Caki2 (cell line): ENCODE data around the gene POLR2F. TPM values are rescaled to one million over a fixed set of nuclear protein-coding genes. Genes with fewer than 3 reads are reported as not detected.

Experiments
- DNase-seq: peaks from one replicate; pipeline ENCODE4 v3.0.0-alpha.2; 2015; ENCODE audit warnings: low read depth
- in situ Hi-C: cut with HindIII; loops from 2 replicates; pipeline ENCODE4 v1.10.0; 2016; ENCODE audit warnings: low sequenced_read_pairs, low pct_unique_long_range_greater_than_20kb, mixed read lengths
- total RNA-seq: library from RNA; depleted of rRNA; stranded (reverse); fragments of >200 nt; shearing (Covaris generic); gene quantifications from 2 replicates; pipeline ENCODE4 v1.2.3, GENCODE V29; 2014; ENCODE audit warnings: low replicate concordance

Gene POLR2F
- total RNA-seq, 1 experiment from 2014 or later = 275 TPM

DNA sequence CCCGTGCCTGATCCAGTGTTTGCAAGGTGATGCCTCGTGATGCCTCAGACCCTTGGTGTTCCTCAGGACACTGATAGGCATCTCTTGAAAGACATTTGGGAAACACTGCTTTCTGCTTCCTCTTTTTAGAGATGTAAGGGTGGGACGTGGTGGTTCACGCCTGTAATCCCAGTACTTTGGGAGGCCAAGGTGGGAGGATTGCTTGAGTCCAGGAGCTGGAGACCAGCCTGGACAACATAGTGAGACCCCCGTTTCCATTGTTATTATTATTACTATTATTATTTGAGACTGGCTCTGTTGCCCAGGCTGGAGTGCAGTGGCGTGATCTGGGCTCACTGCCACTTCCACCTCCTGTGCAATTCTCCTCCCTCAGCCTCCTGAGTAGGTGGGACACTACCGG is 37.4 kb downstream of the POLR2F start:
- DNase-seq = no peak
- in situ Hi-C loops = no loop called here

DNA sequence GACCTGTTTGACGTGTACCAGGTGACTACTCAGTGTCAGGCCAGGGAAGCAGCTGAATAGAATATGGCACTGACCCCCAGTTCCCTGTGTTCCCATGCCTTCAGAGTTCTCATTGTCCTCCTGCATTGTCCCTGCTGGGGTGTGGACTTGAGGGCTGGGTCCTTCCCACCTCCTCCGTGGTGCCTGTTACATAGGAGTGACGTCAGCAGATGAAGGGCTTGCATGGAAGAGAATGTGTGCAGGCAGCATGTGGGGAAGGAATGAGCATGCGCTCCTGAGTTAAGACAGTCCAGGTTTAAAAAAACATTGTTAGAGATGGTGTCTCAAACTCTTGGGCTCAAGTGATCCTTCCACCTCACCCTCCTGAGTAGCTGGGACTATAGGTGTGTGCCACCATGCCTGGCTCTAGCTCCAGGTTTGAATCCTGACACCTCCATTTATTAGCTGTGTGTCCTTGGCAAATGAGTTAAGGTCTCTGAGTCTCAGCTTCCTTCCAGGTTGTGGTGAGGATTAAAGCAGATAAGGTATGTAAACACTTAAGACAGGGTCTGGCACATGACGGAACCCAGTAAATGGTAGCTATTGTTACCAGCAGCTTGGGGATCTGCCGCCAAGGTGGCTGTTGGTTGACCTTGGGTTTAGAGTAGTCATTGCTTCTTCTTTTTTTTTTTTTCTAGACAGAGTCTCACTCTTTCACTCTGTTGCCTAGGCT is 38.4 kb downstream of the POLR2F start:
- no peak for DNase-seq
- in situ Hi-C loops = no loop called here

DNA sequence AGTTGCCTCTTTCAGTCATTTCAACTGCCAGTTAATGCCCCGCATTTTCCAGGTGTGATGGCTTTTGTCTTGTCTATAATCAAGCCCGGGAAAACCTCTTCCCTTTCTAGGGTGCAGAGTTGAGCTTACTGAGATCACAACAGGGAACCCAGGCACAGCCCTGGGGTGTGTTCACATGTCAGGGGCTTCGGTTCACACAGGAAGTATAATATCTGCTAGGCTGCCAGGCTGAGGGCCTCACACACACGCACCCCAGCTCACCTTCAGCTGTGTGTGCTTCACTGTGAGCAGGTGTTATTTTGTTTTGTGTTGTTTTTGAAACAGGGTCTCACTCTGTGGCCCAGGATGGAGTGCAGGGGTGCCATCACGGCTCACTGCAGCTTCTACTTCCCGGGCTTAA is 40.5 kb downstream of the POLR2F start:
- no peak for DNase-seq
- in situ Hi-C loops = no loop called here

DNA sequence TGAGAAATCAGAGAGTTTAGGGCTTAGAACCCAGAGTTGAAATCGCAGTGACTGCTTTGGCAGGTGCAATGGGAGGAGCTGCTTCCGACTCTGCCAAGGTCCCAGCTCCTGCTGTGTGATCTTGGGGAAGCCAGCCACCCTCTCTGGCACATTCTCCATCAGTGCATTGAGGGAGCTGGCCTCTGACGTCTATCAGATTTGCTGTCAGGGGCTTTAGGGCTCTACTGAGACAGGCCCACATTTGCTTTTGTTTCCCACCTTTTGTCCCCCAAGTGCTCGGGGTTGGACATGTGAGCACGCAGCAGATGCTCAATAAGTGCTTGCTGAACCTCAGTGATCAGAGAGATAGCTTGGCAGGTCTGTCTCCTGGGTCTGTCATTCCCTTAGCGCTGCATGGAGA is 41.5 kb downstream of the POLR2F start:
- in situ Hi-C loops = no loop called here
- DNase-seq = no peak

DNA sequence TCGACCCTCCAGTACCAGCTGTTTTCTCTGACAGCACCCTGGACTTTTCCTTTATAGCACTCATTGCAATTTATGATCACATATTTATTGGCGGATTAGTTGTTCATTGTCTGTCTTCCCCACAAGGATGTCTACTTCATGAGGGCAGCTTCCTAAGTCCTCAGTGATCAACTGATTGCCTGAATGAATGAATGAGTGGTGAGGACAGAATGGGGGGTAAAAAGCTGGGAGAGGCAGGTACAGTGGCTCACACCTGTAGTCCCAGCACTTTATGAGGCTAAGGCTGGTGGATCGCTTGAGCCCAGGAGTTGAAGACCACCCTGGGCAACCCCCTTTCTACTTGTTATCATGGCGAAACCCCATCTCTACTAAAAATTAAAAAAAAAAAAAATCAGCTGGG is 42.0 kb downstream of the POLR2F start:
- in situ Hi-C loops = no loop called here
- DNase-seq = no peak

DNA sequence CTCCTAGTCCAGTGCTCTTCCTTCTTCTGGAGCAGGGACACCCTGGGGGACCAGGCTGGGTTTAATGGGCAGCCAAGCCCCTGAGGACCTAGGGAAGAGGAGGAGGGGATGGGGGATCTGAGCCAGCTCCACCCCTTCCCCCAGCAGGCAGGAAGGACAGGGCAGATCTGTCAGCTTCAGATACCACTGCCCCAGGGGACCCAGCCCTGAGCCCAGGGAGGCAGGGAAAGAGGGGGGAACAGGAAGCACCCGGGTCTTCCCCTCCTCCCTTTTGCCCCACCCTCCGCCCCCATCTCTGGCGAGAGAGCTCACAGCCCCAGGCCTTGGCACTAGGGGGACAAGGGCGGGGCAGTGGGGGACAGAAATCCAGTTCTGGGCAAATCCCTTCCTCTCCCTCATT is 42.6 kb downstream of the POLR2F start:
- DNase-seq = no peak
- in situ Hi-C loops = no loop called here

DNA sequence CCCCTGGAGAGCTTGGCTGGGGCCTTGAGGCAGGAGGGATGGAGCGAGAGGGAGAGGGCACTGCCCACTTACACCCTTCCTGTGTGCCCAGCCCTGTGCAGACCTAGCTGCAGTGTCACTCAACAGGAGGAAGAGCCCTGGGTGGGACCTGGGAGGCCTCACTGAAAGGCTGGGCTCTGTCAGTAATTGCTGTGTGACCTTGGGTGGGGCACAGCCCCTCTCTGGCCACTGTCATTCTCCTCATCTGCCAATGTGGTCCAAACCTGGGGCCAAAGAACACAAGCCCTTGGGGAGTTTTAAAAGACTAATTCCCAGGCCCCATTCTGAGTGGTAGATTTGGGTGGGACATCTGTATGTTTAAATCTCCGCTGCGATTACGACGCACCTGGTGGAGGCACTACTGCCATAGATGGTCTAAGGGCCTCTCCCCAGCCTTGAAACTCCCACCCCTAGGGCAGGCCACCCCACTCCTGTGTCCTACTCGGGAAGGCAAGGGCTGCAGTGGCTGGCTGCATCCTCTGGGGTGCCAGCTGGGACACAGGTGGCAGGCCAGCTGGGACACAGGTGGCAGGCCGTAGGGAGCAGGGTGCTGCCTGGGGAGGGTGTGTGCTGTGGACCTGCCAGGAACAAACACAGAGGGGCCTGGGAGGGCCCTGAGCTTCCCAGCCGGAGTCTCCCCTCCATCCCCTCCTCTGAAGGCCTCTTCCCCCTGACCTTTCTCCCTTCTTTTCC is 43.2 kb downstream of the POLR2F start:
- no peak for DNase-seq
- in situ Hi-C loops = no loop called here

DNA sequence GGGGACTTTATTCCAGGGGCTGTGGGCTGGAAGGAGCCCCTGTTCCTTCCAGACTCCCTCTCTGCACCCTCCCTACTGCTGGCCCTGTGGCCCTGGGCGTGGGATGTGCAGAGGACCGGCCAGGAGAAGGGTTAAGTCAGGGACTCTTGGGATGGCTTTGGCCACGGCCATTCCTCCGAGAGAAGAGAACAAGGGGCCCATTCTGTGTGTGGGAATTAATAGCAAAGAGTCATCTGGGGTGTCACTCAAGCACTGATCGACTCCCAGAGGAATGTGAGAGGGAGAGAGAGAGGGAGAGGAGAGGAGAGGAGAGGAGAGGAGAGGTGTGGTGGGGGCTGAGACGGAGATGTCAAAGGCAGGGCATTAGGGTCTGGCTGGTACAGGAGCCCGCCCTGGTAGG is 45.0 kb downstream of the POLR2F start:
- in situ Hi-C loops = no loop called here
- DNase-seq = no peak

DNA sequence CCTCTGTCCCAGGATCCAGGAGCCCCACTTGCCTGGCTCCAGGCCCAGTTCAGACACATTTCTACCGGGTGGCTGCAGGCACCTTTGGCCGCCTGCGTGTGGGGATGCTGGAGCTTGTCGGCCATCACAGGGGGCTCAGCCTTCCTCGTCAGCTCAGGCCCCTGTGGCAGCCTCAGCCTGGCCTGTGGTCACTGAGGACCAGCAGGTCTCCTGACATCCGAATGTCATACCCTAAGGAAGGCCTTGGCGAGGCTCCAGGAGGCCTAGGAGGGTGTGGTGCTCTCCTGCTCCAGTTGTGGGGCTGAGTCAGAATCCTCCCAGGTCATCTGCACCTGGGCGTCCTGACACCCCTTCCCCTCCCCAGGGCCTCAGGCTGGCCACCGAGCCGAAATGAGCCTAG is 45.7 kb downstream of the POLR2F start:
- DNase-seq = no peak
- in situ Hi-C loops = no loop called here

DNA sequence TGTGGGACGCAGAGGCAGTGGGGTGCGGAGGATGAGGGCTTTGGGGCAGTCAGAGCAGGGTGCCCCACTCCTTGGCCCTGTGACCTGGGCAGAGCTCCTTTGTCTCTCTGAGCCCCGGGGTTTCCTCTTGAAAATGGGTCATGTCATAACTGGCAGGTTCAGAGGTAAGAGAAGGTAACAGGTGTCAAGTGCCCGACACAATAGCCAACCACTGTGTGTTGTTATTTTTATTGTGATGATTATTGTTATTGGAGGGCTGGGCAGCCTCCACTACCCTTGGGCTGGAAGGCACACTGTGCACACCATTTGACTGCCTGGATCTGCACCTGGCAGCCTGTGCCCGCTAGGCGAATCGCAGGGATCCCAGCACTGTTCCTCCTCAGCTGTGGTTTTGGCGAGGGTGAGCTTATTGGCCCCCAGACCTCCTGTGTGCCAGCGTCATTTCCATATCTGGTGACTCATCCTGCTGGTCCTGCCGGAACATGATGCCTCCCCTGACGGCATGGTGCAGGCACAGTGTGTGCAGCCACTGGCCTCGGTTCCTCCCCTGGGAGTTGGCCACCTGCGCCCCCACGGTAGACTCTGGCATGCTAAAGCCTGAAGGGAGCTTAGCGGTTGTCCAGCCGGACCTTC is 46.3 kb downstream of the POLR2F start:
- in situ Hi-C loops = no loop called here
- peak; percentile 23 for DNase-seq

DNA sequence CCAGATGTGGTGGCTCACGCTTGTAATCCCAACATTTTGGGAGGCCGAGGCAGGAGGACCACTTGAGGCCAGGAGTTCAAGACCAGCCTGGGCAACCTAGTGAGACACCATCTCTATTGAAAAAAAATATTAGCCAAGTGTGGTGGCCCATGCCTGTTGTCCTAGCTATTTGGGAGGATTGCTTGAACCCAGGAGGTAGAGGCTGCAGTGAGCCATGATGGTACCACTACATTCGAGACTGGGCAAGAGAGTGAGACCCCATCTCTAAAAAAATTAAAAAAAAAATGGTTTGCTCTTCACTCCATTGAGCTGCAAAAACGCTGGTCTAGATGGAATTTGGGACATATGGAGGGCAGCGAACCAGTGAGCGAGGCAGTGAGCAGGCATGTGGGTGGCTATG is 52.4 kb downstream of the POLR2F start:
- in situ Hi-C loops = no loop called here

DNA sequence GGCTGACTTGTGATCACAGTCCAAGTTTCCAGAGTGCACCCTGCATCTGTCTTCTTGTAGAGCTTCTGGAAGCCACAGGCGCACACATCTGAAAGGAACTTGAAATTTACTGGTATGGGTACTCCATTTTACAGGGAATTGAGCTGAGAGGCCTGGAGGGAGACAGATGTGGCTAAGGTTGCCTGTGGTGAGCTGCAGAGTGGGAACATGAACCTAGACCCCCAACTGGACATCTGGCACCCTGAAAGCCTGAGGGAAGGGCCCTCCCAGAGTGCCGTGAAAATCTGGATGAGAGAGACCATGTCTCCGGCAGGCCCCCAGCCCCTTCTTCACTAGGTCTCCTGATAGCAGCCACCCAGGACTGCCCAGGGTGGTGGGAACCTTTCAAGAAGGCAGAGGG is 53.4 kb downstream of the POLR2F start:
- DNase-seq = no peak
- in situ Hi-C loops = no loop called here

More for the DNA sequence above, 52.4 kb downstream of the POLR2F start:
- no peak for DNase-seq

DNA sequence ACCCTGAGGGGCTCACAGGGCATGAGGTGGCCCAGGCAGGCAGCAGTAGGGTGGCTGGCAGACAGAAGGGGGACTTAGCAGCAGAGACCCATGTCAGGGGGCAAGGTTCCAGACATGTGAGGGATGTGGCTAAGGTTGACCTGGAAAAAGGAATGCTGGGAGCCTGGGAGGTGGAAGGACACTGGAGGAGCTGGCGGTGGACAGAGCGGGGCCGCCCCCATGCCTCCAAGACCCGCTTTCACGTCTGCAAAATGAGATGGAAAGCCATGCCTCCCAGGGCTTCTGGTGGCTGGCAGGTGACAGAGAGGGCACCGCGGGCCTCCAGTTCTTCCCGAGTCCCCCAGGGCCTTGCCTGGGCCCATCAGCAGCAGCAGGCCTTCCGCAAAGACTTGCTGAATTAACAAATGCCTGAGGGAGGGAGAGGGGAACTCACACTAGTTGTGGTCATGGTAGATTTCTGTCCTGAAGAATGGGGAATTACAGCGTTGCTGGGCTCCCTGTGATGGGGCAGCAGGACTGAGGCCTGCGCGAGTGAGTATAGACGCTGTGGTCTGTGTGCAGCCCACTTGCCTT is 53.9 kb downstream of the POLR2F start:
- in situ Hi-C loops = no loop called here
- no peak for DNase-seq

DNA sequence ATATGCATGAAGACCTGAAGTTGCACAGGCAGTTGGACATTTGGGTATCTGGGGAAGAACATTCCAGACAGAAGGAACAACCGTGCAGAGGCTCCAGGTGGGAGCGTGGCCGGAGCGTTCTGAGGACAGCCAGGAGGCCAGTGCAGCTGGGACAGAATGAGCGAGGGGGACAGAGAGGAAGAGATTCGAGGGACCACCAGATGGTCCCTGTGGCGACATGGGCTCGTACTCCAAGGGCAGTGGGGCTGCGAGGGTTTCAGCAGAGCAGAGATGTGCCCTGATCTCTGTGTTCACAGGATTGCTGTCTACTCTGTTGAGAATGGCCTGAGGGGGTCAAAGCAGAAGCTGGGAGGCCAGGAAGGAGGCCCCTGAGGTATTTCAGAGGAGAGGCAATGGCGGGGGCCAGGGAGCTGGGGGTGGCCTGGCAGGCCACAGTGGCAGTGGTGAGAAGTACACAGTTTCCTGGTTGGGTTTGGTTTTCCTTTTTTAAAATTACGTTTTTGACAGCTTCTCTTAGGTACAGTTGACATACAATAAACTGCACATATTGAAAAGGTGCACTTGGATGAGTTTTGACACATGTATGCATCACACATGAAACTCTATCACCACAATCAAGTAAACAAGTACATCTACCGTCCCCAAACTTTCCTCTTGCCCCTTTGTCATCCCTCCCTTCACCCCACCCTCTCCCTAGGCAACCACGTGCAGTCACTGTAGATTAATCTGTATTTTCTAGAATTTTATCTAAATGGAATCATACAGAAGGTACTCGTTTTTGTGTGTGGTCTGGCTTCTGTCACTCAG is 55.7 kb downstream of the POLR2F start:
- no peak for DNase-seq

DNA sequence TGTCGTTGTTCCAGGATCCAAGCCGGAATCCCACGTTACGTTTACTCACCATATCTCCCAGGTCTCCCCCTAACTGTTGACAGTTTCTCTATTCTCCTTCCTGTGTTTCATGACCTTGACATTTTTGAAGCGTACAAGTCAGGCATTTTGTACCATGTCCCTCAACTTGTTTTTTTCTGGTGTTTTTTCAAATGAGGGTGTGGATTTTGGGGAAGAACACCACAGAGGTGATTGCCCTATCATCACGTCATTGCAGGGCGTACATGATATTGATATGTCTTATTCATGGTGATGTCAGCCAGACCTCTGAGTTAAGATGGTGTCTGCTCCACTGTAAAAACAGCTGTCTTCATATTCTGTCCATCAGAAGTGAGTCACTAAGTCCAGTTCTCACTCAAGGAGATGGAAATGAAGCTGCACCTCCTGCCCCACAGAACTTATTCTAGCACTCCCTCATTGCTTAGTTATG is 59.1 kb downstream of the POLR2F start:
- in situ Hi-C loops = no loop called here
- DNase-seq = no peak

More for the DNA sequence above, 55.7 kb downstream of the POLR2F start:
- in situ Hi-C loops = no loop called here

DNA sequence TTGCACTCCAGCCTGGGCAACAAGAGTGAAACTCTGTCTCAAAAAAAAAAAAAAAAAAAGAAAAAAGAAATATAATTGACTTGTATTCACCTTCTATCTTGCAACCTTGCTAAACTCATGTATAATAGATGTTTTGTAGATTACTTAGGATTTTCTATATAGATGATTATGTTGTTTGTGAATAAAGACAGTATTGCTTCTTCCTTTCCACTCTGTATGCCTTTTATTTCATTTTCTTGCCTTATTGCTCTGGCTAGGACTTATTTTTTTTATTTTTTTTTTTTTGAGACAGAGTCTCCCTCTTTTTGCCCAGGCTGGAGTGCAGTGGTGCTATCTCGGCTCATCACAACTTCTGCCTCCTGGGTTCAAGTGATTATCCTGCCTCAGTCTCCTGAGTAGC is 60.6 kb downstream of the POLR2F start:
- in situ Hi-C loops = no loop called here
- DNase-seq = no peak

DNA sequence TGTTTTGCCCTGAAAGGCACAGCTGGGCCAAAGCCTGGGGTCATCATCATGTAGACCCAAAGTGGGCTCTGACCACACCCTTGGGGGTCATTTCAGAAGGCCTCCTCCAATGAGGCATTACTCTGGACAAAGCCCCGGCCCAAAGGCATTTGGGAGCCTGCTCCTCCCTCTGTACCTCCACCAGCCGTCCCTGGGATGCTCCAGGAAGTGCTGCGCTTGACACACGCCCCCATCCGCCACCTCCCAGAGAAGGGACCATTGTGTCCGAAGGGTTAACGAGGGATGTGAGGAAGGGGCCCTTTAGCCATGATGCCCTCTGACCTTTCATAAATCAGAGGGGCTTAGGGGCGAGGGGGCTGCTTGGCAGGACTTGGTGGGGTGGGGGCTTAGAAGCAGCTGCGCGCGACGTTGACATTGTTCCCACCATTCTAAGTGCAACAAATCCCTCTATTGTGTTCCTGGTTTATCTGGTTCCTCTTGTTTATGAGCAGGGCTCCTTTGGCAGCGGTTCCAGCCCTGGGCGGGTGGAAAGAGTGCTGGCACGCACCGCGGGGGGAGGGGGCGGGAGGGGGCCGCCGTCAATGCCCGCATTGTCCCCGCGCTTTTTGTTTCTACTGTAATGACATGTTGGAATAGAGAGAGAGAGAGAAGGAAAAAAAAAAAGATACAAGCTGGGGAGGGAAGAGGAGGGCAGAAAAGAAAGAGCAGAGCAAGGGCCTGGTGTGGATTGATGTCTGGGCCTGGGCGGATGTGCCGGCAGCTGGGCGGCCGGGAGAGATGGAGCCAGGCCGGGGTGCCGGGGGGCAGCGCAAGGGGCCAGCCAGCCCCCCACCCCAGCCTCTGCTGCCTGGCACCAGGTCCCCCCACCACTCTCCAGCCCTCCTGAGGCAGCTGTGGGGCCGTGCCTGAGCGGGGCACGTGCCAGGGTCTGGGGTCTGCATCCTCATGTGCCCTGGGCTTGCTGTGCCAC is 63.0 kb downstream of the POLR2F start:
- in situ Hi-C loops = no loop called here
- DNase-seq = no peak
